ENCODE measurements around the gene SNX30. TPM values are rescaled to one million over a fixed set of nuclear protein-coding genes. Genes with fewer than 3 reads are reported as not detected.

The SNX30 gene
- total and polyA plus RNA-seq, 7 donors: 6.4 to 16.4 (median 8.9) TPM

DNA sequence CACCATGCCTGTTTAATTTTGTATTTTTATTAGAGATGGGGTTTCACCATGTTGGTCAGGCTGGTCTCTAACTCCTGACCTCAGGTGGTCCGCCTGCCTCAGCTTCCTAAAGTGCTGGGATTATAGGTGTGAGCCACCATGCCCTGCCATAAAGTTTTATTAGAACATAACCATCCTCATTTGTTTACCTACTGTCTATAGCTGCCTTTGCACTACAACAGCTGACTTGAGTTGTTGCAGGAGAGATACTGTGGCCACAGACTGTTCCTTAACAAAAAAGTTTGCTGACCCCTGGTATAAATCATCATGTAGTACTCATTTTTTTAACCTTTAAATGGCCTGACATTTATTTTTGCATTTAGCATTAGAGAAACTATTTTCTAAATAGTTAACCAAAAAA, 31.7 kb downstream of the SNX30 start:
- 22 to 68% methylated on average over 1 of the region's 1 CpG for WGBS, 2 donors
- H3K36me3 ChIP-seq: no peaks in the 10 kb centered on the region
- no peaks in the 10 kb centered on the region for H3K27me3 ChIP-seq
- no peaks in the 10 kb centered on the region for H3K9me3 ChIP-seq
- H3K4me3 ChIP-seq: no peak overlapping the region
- intact Hi-C loops (cut with DNase I): no loop called here
- peaks cover 0 to 57% (median 31%) of the 10 kb centered on the region in 4 donors for H3K4me1 ChIP-seq
- TF ChIP-seq EP300 (IDR thresholded peaks at IDR 0.05): no peak
- no peak for TF ChIP-seq POLR2A (IDR thresholded peaks at IDR 0.05)
- TF ChIP-seq, protein P1, sequence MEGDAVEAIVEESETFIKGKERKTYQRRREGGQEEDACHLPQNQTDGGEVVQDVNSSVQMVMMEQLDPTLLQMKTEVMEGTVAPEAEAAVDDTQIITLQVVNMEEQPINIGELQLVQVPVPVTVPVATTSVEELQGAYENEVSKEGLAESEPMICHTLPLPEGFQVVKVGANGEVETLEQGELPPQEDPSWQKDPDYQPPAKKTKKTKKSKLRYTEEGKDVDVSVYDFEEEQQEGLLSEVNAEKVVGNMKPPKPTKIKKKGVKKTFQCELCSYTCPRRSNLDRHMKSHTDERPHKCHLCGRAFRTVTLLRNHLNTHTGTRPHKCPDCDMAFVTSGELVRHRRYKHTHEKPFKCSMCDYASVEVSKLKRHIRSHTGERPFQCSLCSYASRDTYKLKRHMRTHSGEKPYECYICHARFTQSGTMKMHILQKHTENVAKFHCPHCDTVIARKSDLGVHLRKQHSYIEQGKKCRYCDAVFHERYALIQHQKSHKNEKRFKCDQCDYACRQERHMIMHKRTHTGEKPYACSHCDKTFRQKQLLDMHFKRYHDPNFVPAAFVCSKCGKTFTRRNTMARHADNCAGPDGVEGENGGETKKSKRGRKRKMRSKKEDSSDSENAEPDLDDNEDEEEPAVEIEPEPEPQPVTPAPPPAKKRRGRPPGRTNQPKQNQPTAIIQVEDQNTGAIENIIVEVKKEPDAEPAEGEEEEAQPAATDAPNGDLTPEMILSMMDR (IDR thresholded peaks at IDR 0.05): no peak
- TF ChIP-seq POLR2AphosphoS5 (IDR thresholded peaks at IDR 0.05): no peak
- H3K27ac ChIP-seq: no peak overlapping the region
- DNase-seq: no peak

DNA sequence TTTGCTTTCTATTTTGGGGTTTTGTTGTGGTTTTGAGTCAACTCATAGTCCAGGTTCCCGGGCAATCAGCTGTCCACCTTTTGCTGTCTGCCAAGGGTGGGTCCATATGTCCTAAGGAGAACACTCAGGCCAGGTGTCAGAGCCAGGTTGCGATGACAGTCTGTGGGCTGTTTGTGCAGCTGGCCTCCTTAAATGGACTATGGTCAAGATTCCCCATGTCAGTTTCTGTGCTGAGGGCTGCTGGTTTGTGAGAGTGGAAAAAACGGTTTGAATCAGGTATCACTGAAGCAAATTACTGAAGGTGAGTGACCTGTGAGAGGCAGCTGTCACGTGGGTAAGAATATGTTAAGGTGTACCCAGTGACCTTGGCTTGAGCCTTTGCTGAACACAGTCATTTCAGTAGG, 33.0 kb downstream of the SNX30 start:
- intact Hi-C loops (cut with DNase I): no loop called here
- no peak for DNase-seq
- Histone ChIP-seq H3K36me3 (no peaks in the 10 kb centered on the region), H3K4me1 (peaks cover 0 to 62% (median 38%) of the 10 kb centered on the region in 4 donors), H3K27ac (no peak overlapping the region), H3K4me3 (no peak overlapping the region), H3K9me3 (no peaks in the 10 kb centered on the region), H3K27me3 (no peaks in the 10 kb centered on the region)
- 20 to 59% methylated on average over 4 of the region's 4 CpGs for WGBS, 2 donors
- TF ChIP-seq POLR2A (IDR thresholded peaks at IDR 0.05): no peak
- TF ChIP-seq POLR2AphosphoS5 (IDR thresholded peaks at IDR 0.05): no peak
- TF ChIP-seq, protein P1 (IDR thresholded peaks at IDR 0.05): no peak
- TF ChIP-seq EP300 (IDR thresholded peaks at IDR 0.05): no peak

DNA sequence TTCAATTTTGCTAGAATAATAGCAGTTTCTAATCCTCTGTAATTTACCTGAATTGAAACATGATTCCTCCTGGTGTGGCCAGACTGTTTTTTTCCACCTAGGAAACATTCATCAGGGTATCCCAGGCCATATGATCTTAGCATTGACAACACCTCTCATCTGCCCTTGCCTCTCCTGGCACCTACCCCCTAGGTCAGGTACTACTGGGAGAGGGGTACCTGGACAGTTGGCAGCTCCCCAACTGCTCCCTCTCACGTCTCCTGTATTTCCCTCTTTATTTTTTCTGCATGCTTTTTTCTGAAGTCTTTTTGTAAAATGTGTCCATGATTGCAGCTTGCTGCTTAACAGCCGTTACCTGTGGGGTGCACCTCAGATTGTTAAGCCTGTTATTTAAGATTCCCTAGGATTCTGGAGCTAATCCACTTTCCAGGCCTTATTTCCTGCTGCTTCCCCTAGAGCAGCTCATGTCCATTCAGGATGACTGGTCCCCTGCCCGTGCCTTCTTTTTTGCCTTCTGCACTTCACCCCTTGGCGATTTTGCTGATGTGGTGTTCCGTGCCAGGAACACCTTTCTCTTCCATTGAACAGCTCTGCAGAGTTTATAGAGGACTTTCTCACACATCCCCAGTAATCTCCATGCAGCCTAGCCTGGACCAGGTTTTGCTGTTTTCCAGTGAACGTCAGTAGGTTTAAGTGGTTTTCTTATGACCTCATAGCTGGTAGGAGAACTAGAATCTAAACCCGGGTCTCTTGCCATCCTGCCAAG, 33.6 kb downstream of the SNX30 start:
- Histone ChIP-seq H3K36me3 (no peaks in the 10 kb centered on the region), H3K9me3 (no peaks in the 10 kb centered on the region), H3K27ac (no peak overlapping the region), H3K27me3 (no peaks in the 10 kb centered on the region), H3K4me3 (no peak overlapping the region), H3K4me1 (peaks cover 0 to 69% (median 44%) of the 10 kb centered on the region in 4 donors)
- TF ChIP-seq EP300 (IDR thresholded peaks at IDR 0.05) (no peak), POLR2AphosphoS5 (IDR thresholded peaks at IDR 0.05) (no peak), POLR2A (IDR thresholded peaks at IDR 0.05) (no peak)
- TF ChIP-seq, protein P1 (IDR thresholded peaks at IDR 0.05): no peak
- intact Hi-C loops (cut with DNase I): no loop called here
- WGBS, 2 donors: 31 to 59% methylated on average over 7 of the region's 7 CpGs
- no peak for DNase-seq

DNA sequence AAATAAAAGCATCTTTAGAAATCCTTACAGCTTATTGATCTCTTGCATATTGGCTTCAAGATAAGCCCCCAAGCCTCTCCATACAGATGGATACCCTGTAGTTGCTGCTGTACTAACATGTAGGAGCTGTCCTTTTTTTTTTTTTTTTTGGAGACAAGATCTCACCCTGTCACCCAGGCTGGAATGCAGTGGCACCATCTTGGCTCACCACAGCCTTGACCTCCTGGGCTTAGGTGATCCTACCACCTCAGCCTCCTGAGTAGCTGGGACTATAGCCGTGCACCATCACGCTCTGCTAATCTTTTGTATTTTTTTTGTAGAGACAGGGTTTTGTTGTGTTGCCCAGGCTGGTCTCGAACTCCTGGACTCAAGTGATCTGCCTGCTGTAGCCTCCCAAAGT, 35.4 kb downstream of the SNX30 start:
- Histone ChIP-seq H3K27ac (no peak overlapping the region), H3K4me1 (peaks cover 0 to 80% (median 55%) of the 10 kb centered on the region in 4 donors), H3K27me3 (no peaks in the 10 kb centered on the region), H3K36me3 (no peaks in the 10 kb centered on the region), H3K9me3 (no peaks in the 10 kb centered on the region), H3K4me3 (no peak overlapping the region)
- WGBS, 2 donors: 95 to 98% methylated on average over 3 of the region's 3 CpGs
- TF ChIP-seq EP300 (IDR thresholded peaks at IDR 0.05) (no peak), POLR2AphosphoS5 (IDR thresholded peaks at IDR 0.05) (no peak), POLR2A (IDR thresholded peaks at IDR 0.05) (no peak)
- TF ChIP-seq, protein P1 (IDR thresholded peaks at IDR 0.05): no peak
- intact Hi-C loops (cut with DNase I): no loop called here
- no peak for DNase-seq

Measured in sigmoid colon (tissue), 7 donors.